Liver (tissue), 9 donors: Measurements from ENCODE around the gene MAN2B2. TPM values are rescaled to one million over a fixed set of nuclear protein-coding genes. Genes with fewer than 3 reads are reported as not detected.

Source experiments
- DNase-seq: peaks from one replicate; pipeline ENCODE4 v3.0.0-alpha.2; 2017; ENCODE audit warnings: low spot score
- H3K27ac ChIP-seq, 2 donors: one replicate each; pipeline ENCODE4 v1.7.0; 2013; ENCODE audit warnings: inconsistent platforms in 2 of 2, low read length in 2 of 2, control low read depth in 1 of 2, low read depth in 1 of 2, mild to moderate bottlenecking in 1 of 2
- H3K27me3 ChIP-seq, 4 donors: one replicate each; pipeline versions ENCODE4 v1.6.1 to v1.7.0; 2013; ENCODE audit warnings: low read length in 3 of 4, inconsistent platforms in 1 of 4, mild to moderate bottlenecking in 1 of 4, moderate library complexity in 1 of 4; ENCODE audit not compliant: control insufficient read depth in 4 of 4, insufficient read depth in 4 of 4
- H3K36me3 ChIP-seq, 4 donors: one replicate each; pipeline versions ENCODE4 v1.6.1 to v1.7.0; 2013; ENCODE audit warnings: low read length in 3 of 4, mild to moderate bottlenecking in 3 of 4, low read depth in 1 of 4, moderate library complexity in 1 of 4; ENCODE audit not compliant: control insufficient read depth in 4 of 4, insufficient read depth in 3 of 4
- H3K4me1 ChIP-seq, 4 donors: one replicate each; pipeline versions ENCODE4 v1.6.1 to v1.7.0; 2013; ENCODE audit warnings: low read length in 3 of 4, mild to moderate bottlenecking in 3 of 4, moderate library complexity in 1 of 4; ENCODE audit not compliant: control insufficient read depth in 4 of 4, insufficient read depth in 4 of 4
- H3K4me3 ChIP-seq, 3 donors: one replicate each; pipeline versions ENCODE4 v1.6.1 to v1.7.0; 2013; ENCODE audit warnings: low read length in 3 of 3, control low read depth in 1 of 3, low read depth in 1 of 3, mild to moderate bottlenecking in 1 of 3
- H3K9ac ChIP-seq, 2 donors: one replicate each; pipeline ENCODE4 v1.7.0; 2013; ENCODE audit warnings: low read length in 2 of 2, mild to moderate bottlenecking in 2 of 2, moderate library complexity in 2 of 2, control low read depth in 1 of 2, low read depth in 1 of 2
- H3K9me3 ChIP-seq, 4 donors: one replicate each; pipeline versions ENCODE4 v1.6.1 to v1.7.0; 2013; ENCODE audit warnings: low read length in 3 of 4; ENCODE audit not compliant: control insufficient read depth in 4 of 4
- CTCF ChIP-seq: fragments of 150-350 bp; IDR thresholded peaks from 2 replicates; pipeline ENCODE4 v1.5.1; 2017; ENCODE audit warnings: improper control_type of control experiment, low read depth, low read length; ENCODE audit not compliant: missing input control
- FOXA1 ChIP-seq: IDR thresholded peaks from 2 replicates; pipeline ENCODE4 v1.6.1; 2016; ENCODE audit warnings: antibody characterized with exemption
- FOXA2 ChIP-seq: IDR thresholded peaks from 2 replicates; pipeline ENCODE4 v1.6.1; 2016; ENCODE audit warnings: antibody characterized with exemption
- GABPA ChIP-seq, 2 donors: IDR thresholded peaks in 1 of 2; conservative IDR thresholded peaks in 1 of 2; 2 replicates each; pipeline ENCODE4 v1.6.1; 2016; ENCODE audit warnings: antibody characterized with exemption in 2 of 2, mild to moderate bottlenecking in 1 of 2, moderate library complexity in 1 of 2
- MAX ChIP-seq: IDR thresholded peaks from 2 replicates; pipeline ENCODE4 v1.6.1; 2016; ENCODE audit warnings: antibody characterized with exemption
- NR2F2 ChIP-seq: IDR thresholded peaks from 2 replicates; pipeline ENCODE4 v1.6.1; 2016; ENCODE audit warnings: antibody characterized with exemption
- RAD21 ChIP-seq, 2 donors: IDR thresholded peaks; 2 replicates each; pipeline ENCODE4 v1.6.1; 2016; ENCODE audit warnings: antibody characterized with exemption in 2 of 2, mild to moderate bottlenecking in 2 of 2
- REST ChIP-seq: IDR thresholded peaks from 2 replicates; pipeline ENCODE4 v1.6.1; 2016; ENCODE audit warnings: antibody characterized with exemption, mild to moderate bottlenecking
- RXRA ChIP-seq, 2 donors: IDR thresholded peaks; 2 replicates each; pipeline ENCODE4 v1.6.1; 2017 to 2018; ENCODE audit warnings: antibody characterized with exemption in 2 of 2, mild to moderate bottlenecking in 1 of 2
- SP1 ChIP-seq: IDR thresholded peaks from 2 replicates; pipeline ENCODE4 v1.6.1; 2018; ENCODE audit warnings: antibody characterized with exemption, mild to moderate bottlenecking
- TAF1 ChIP-seq: conservative IDR thresholded peaks from 2 replicates; pipeline ENCODE4 v1.6.1; 2016; ENCODE audit warnings: antibody characterized with exemption, mild to moderate bottlenecking
- YY1 ChIP-seq: IDR thresholded peaks from 2 replicates; pipeline ENCODE4 v1.6.1; 2016; ENCODE audit warnings: antibody characterized with exemption, mild to moderate bottlenecking
- WGBS: extraction: QIAGEN DNeasy Blood & Tissue Kit; methylation state at CpG from one replicate; pipeline ENCODE4 v1.1.7; 2013; 5-methylcytosine and 5-hydroxymethylcytosine counted together
- polyA plus RNA-seq, 2 donors: library from polyadenylated mRNA; stranded (reverse) in 1 of 2; unstranded in 1 of 2; fragments of 200-250 nt in 1 of 2; fragments of >200 nt in 1 of 2; fragmentation: Nextera tagmentation in 1 of 2; extraction: Ambion mirVana in 1 of 2; gene quantifications; one replicate each; pipeline versions ENCODE4 v1.2.1 to v1.2.3, GENCODE V29; 2013 to 2015
- total RNA-seq, 2 donors: library from RNA; depleted of rRNA; stranded (reverse); fragments of >200 nt; gene quantifications; one replicate each; pipeline ENCODE4 v1.2.3, GENCODE V29; 2014
- donor health status: healthy.
- donor health status: healthy.
- donor health status: healthy.
- donor health status: healthy.
- donor health status: healthy.

The MAN2B2 gene
- total and polyA plus RNA-seq, 4 donors: 14.7 to 29.7 (median 22.5) TPM

- H3K9me3 ChIP-seq: peaks cover 0 to 3% (median 0%) of the 10 kb centered on the region in 4 donors
- H3K36me3 ChIP-seq: peaks cover 2 to 34% (median 19%) of the 10 kb centered on the region in 4 donors
- H3K4me3 ChIP-seq: no peak overlapping the region
- no peaks in the 10 kb centered on the region for H3K4me1 ChIP-seq
- H3K27me3 ChIP-seq: no peaks in the 10 kb centered on the region
- no peak overlapping the region for H3K9ac ChIP-seq
- 95% methylated on average over 13 of the region's 13 CpGs for WGBS
- DNase-seq: no peak
- no peak overlapping the region for H3K27ac ChIP-seq
- no peak for TF ChIP-seq TAF1
- TF ChIP-seq FOXA1: no peak
- no peak for TF ChIP-seq REST
- no peak for TF ChIP-seq FOXA2
- no peak for TF ChIP-seq GABPA (IDR thresholded peaks at IDR 0.05 in 1 of 2, conservative IDR thresholded peaks at IDR 0.05 in 1 of 2)
- no peak for TF ChIP-seq RXRA (IDR thresholded peaks at IDR 0.05)
- TF ChIP-seq YY1: no peak
- no peak for TF ChIP-seq MAX
Measured at GRCh38 chr4:6598641-6599040, 23.7 kb downstream of the MAN2B2 start.

GRCh38 chr4:6601661-6602250 is 26.8 kb downstream of the MAN2B2 start:
- Histone ChIP-seq H3K27me3 (no peaks in the 10 kb centered on the region), H3K36me3 (peaks cover 5 to 46% (median 26%) of the 10 kb centered on the region in 4 donors), H3K4me3 (no peak overlapping the region), H3K9me3 (peaks cover 0 to 6% (median 3%) of the 10 kb centered on the region in 4 donors), H3K9ac (no peak overlapping the region), H3K4me1 (no peaks in the 10 kb centered on the region), H3K27ac (no peak overlapping the region)
- TF ChIP-seq TAF1 (no peak), CTCF (no peak), NR2F2 (no peak), FOXA1 (no peak), RAD21 (IDR thresholded peaks at IDR 0.05) (no peak), SP1 (no peak)
- no peak for DNase-seq
- WGBS: 87% methylated on average over 10 of the region's 10 CpGs

GRCh38 chr4:6602289-6602688 is 27.3 kb downstream of the MAN2B2 start:
- Histone ChIP-seq H3K27ac (no peak overlapping the region), H3K27me3 (no peaks in the 10 kb centered on the region), H3K4me1 (no peaks in the 10 kb centered on the region), H3K9ac (no peak overlapping the region), H3K4me3 (no peak overlapping the region), H3K36me3 (peaks cover 5 to 43% (median 28%) of the 10 kb centered on the region in 4 donors), H3K9me3 (peaks cover 0 to 6% (median 3%) of the 10 kb centered on the region in 4 donors)
- no peak for DNase-seq
- TF ChIP-seq FOXA1 (no peak), NR2F2 (no peak), TAF1 (no peak), CTCF (no peak)
- WGBS: 96% methylated on average over 6 of the region's 6 CpGs
